ENCODE data around the gene ARID5B.

Gene ARID5B

GRCh38 chr10:61883371-61884025 lies 18.0 kb upstream of the ARID5B start:
- no peak for DNase-seq (ENCODE audit: low read depth)

GRCh38 chr10:61887772-61888171 lies 13.7 kb upstream of the ARID5B start:
- no peak for DNase-seq (ENCODE audit: low read depth)

GRCh38 chr10:61888744-61889143 lies 12.8 kb upstream of the ARID5B start:
- peak; percentile 40 for DNase-seq (ENCODE audit: low read depth)

- DNase-seq (ENCODE audit: low read depth), result no peak
Measured at GRCh38 chr10:61890430-61890829, 11.1 kb upstream of the ARID5B start.

GRCh38 chr10:61890881-61891409 lies 10.6 kb upstream of the ARID5B start:
- DNase-seq (ENCODE audit: low read depth), result no peak

- no peak for DNase-seq (ENCODE audit: low read depth)
Measured at GRCh38 chr10:61891906-61892585, 9.5 kb upstream of the ARID5B start.

GRCh38 chr10:61892961-61893360 lies 8.5 kb upstream of the ARID5B start:
- no peak for DNase-seq (ENCODE audit: low read depth)

GRCh38 chr10:61894133-61894532 lies 7.4 kb upstream of the ARID5B start:
- DNase-seq (ENCODE audit: low read depth), result no peak

- DNase-seq (ENCODE audit: low read depth), result no peak
Measured at GRCh38 chr10:61895898-61896600, 5.5 kb upstream of the ARID5B start.

GRCh38 chr10:61896854-61897661 lies 4.4 kb upstream of the ARID5B start:
- peak; percentile 26 for DNase-seq (ENCODE audit: low read depth)

- peak; percentile 21 for DNase-seq (ENCODE audit: low read depth)
Measured at GRCh38 chr10:61897671-61898434, 3.6 kb upstream of the ARID5B start.

- no peak for DNase-seq (ENCODE audit: low read depth)
Measured at GRCh38 chr10:61898435-61898778, 3.1 kb upstream of the ARID5B start.

GRCh38 chr10:61899069-61899531 lies 2.4 kb upstream of the ARID5B start:
- DNase-seq (ENCODE audit: low read depth), result peak; percentile 19

- no peak for DNase-seq (ENCODE audit: low read depth)
Measured at GRCh38 chr10:61899663-61899996, 1.9 kb upstream of the ARID5B start.

GRCh38 chr10:61899997-61900828 lies 1.3 kb upstream of the ARID5B start:
- DNase-seq (ENCODE audit: low read depth), result peak; percentile 53

GRCh38 chr10:61901829-61902444 lies 438 bp downstream of the ARID5B start:
- DNase-seq (ENCODE audit: low read depth), result no peak

GRCh38 chr10:61902445-61903220 lies 1.1 kb downstream of the ARID5B start:
- peak; percentile 71 for DNase-seq (ENCODE audit: low read depth)

GRCh38 chr10:61903221-61903927 lies 1.9 kb downstream of the ARID5B start:
- peak; percentile 24 for DNase-seq (ENCODE audit: low read depth)

GRCh38 chr10:61903928-61904344 lies 2.4 kb downstream of the ARID5B start:
- peak; percentile 12 for DNase-seq (ENCODE audit: low read depth)
